Smooth muscle cell (in vitro differentiated cells): ENCODE data around the gene TFCP2L1. TPM values are rescaled to one million over a fixed set of nuclear protein-coding genes. Genes with fewer than 3 reads are reported as not detected.
A peak's percentile ranks its signal among the peaks of the same experiment; 100 is the strongest.

ENCODE experiments used
- DNase-seq: peaks from one replicate; lab custom pipeline; 2025; ENCODE audit not compliant: unreplicated experiment; lab: John Stamatoyannopoulos, UW
- H2AFZ ChIP-seq: fragments of 200-600 bp; sonication (generic); 2 replicates; pipeline ENCODE4 v1.6.0; 2016; ENCODE audit warnings: antibody characterized with exemption, low read depth, mild to moderate bottlenecking
- H3F3A ChIP-seq: fragments of 200-600 bp; sonication (generic); 2 replicates; pipeline ENCODE4 v1.6.0; 2017; ENCODE audit warnings: antibody characterized with exemption, low read depth
- H3K27ac ChIP-seq: fragments of 200-600 bp; sonication (generic); 2 replicates; pipeline ENCODE4 v1.5.1; 2016; ENCODE audit warnings: low read depth, mild to moderate bottlenecking
- H3K27me3 ChIP-seq: fragments of 200-600 bp; sonication (generic); 2 replicates; pipeline ENCODE4 v1.6.1; 2016; ENCODE audit warnings: low read depth, mild to moderate bottlenecking
- H3K36me3 ChIP-seq: fragments of 200-600 bp; sonication (generic); 2 replicates; pipeline ENCODE4 v1.5.1; 2016; ENCODE audit warnings: low read depth
- H3K4me1 ChIP-seq: fragments of 200-600 bp; sonication (generic); 2 replicates; pipeline ENCODE4 v1.5.1; 2016; ENCODE audit warnings: low read depth
- H3K4me2 ChIP-seq: fragments of 200-600 bp; sonication (generic); 2 replicates; pipeline ENCODE4 v1.6.0; 2016; ENCODE audit warnings: mild to moderate bottlenecking
- H3K4me3 ChIP-seq: fragments of 200-600 bp; sonication (generic); 2 replicates; pipeline ENCODE4 v1.5.1; 2016; ENCODE audit warnings: mild to moderate bottlenecking
- H3K79me2 ChIP-seq: fragments of 200-600 bp; sonication (generic); 2 replicates; pipeline ENCODE4 v1.6.0; 2016; ENCODE audit warnings: low read depth, mild to moderate bottlenecking
- H3K9ac ChIP-seq: fragments of 200-600 bp; sonication (generic); 2 replicates; pipeline ENCODE4 v1.6.0; 2016; ENCODE audit warnings: low read depth
- H3K9me3 ChIP-seq: fragments of 200-600 bp; sonication (generic); replicated peaks from 2 replicates; pipeline ENCODE4 v1.5.1; 2016; ENCODE audit warnings: low read depth
- H4K20me1 ChIP-seq: fragments of 200-600 bp; sonication (generic); 2 replicates; pipeline ENCODE4 v1.6.0; 2016; ENCODE audit warnings: low read depth
- CTCF ChIP-seq: fragments of 200-600 bp; sonication (generic); IDR thresholded peaks from 2 replicates; pipeline ENCODE4 v1.5.1; 2017; ENCODE audit warnings: borderline replicate concordance, mild to moderate bottlenecking, antibody characterized with exemption; ENCODE audit not compliant: insufficient read depth, poor library complexity, severe bottlenecking
- WGBS: methylation state at CpG from one replicate; pipeline ENCODE4 v1.1.7; 2016; ENCODE audit warnings: low lambda C conversion rate; 5-methylcytosine and 5-hydroxymethylcytosine counted together
- polyA plus RNA-seq: library from polyadenylated mRNA; unstranded; fragments of >200 nt; fragmentation: Nextera tagmentation; extraction: Ambion mirVana; gene quantifications from 2 replicates; pipeline ENCODE4 v1.2.1, GENCODE V29; 2016
- total RNA-seq: library from RNA; depleted of rRNA; stranded (reverse); fragments of >200 nt; gene quantifications from 2 replicates; pipeline ENCODE4 v1.2.3, GENCODE V29; 2014

TFCP2L1 gene
- total and polyA plus RNA-seq, 2 experiments from 2014 or later, result 0.13 TPM; not detected in 1

GRCh38 chr2:121286506-121286905, 1.5 kb upstream of the TFCP2L1 start:
- Histone ChIP-seq H2AFZ (no peak overlapping the region), H3K27ac (no peak overlapping the region), H3K27me3 (peaks cover 60% of the 10 kb centered on the region), H3K4me1 (peaks cover 5% of the 10 kb centered on the region), H3K4me2 (no peak overlapping the region), H4K20me1 (no peaks in the 10 kb centered on the region), H3K9ac (no peak overlapping the region), H3K36me3 (no peaks in the 10 kb centered on the region), H3K79me2 (no peaks in the 10 kb centered on the region), H3K9me3 (no peaks in the 10 kb centered on the region), H3F3A (no peaks in the 10 kb centered on the region), H3K4me3 (no peak overlapping the region)
- no peak for DNase-seq
- 84% methylated on average over 4 of the region's 4 CpGs for WGBS
- no peak for TF ChIP-seq CTCF

- 100% methylated on average over 3 of the region's 3 CpGs for WGBS
- no peak for TF ChIP-seq CTCF
- H3K79me2 ChIP-seq, result no peaks in the 10 kb centered on the region
Measured at GRCh38 chr2:121285926-121286325, 924 bp upstream of the TFCP2L1 start.

GRCh38 chr2:121283670-121284462, 1.1 kb downstream of the TFCP2L1 start:
- Histone ChIP-seq H3K4me1 (peaks cover 5% of the 10 kb centered on the region), H3K9me3 (no peaks in the 10 kb centered on the region), H3K4me3 (peak overlapping the region; percentile 48), H4K20me1 (no peaks in the 10 kb centered on the region), H3K36me3 (no peaks in the 10 kb centered on the region), H2AFZ (no peak overlapping the region), H3K27ac (no peak overlapping the region), H3K79me2 (no peaks in the 10 kb centered on the region), H3K4me2 (peak overlapping the region; percentile 87), H3K27me3 (peaks cover 65% of the 10 kb centered on the region), H3F3A (no peaks in the 10 kb centered on the region), H3K9ac (no peak overlapping the region)
- TF ChIP-seq CTCF, result no peak
- WGBS, result 34% methylated on average over 12 of the region's 12 CpGs
- no peak for DNase-seq

More at GRCh38 chr2:121285926-121286325, 924 bp upstream of the TFCP2L1 start:
- no peak overlapping the region for H2AFZ ChIP-seq
- DNase-seq, result no peak
- H3K4me3 ChIP-seq, result no peak overlapping the region
- H3K4me1 ChIP-seq, result peaks cover 5% of the 10 kb centered on the region
- H3K36me3 ChIP-seq, result no peaks in the 10 kb centered on the region
- H3K9ac ChIP-seq, result no peak overlapping the region
- no peak overlapping the region for H3K27ac ChIP-seq
- no peaks in the 10 kb centered on the region for H3F3A ChIP-seq
- no peaks in the 10 kb centered on the region for H3K9me3 ChIP-seq
- H4K20me1 ChIP-seq, result no peaks in the 10 kb centered on the region
- no peak overlapping the region for H3K4me2 ChIP-seq
- peaks cover 60% of the 10 kb centered on the region for H3K27me3 ChIP-seq

GRCh38 chr2:121282800-121283385, 2.1 kb downstream of the TFCP2L1 start:
- Histone ChIP-seq H3K27ac (no peak overlapping the region), H4K20me1 (no peaks in the 10 kb centered on the region), H3K4me1 (peaks cover 5% of the 10 kb centered on the region), H3F3A (no peaks in the 10 kb centered on the region), H3K36me3 (no peaks in the 10 kb centered on the region), H3K4me3 (no peak overlapping the region), H3K79me2 (no peaks in the 10 kb centered on the region), H3K9me3 (no peaks in the 10 kb centered on the region), H3K9ac (no peak overlapping the region), H3K4me2 (no peak overlapping the region), H2AFZ (no peak overlapping the region), H3K27me3 (peaks cover 65% of the 10 kb centered on the region)
- TF ChIP-seq CTCF, result no peak
- WGBS, result 89% methylated on average over 13 of the region's 13 CpGs
- DNase-seq, result no peak
